GM13976 (cell line): ENCODE measurements around the gene LY86.
A peak's percentile ranks its signal among the peaks of the same experiment; 100 is the strongest.

ENCODE experiments used
- DNase-seq: peaks from one replicate; pipeline ENCODE4 v3.0.0; 2012; ENCODE audit warnings: low spot score
- in situ Hi-C: fragments of 300-500 bp; cut with MboI; formaldehyde crosslinking; loops from one replicate; pipeline ENCODE4 v1.12.0; 2022; ENCODE audit warnings: low sequenced_read_pairs, mixed read lengths, inconsistent platforms; ENCODE audit not compliant: unreplicated experiment
- TF ChIP-seq, protein P1 (sequence below): IDR thresholded peaks from 2 replicates; pipeline ENCODE4 v1.5.1; 2012; ENCODE audit warnings: borderline replicate concordance, mild to moderate bottlenecking; ENCODE audit not compliant: insufficient read depth; ENCODE audit errors: extremely low read depth, missing control alignments, control extremely low read depth

Gene LY86

DNA sequence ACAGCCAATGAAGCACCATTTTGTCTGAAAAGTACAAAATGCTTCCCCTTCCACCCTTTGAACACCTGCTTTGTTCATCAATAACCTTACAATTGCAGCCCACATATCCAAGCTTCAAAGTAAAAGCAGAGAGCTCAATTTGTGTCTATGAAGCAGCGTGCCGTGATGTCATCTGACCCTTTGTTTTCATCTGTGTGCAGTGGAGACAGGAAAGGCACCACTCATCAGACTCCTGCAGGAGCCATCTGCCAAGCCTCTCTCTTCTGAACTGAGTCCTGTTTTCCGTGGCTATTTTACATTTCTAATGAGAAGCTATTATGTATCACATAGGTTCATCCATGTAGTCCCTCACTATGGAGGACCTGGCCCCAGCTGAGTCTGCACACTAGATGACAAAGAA lies 7.5 kb upstream of the LY86 start:
- TF ChIP-seq, protein P1, sequence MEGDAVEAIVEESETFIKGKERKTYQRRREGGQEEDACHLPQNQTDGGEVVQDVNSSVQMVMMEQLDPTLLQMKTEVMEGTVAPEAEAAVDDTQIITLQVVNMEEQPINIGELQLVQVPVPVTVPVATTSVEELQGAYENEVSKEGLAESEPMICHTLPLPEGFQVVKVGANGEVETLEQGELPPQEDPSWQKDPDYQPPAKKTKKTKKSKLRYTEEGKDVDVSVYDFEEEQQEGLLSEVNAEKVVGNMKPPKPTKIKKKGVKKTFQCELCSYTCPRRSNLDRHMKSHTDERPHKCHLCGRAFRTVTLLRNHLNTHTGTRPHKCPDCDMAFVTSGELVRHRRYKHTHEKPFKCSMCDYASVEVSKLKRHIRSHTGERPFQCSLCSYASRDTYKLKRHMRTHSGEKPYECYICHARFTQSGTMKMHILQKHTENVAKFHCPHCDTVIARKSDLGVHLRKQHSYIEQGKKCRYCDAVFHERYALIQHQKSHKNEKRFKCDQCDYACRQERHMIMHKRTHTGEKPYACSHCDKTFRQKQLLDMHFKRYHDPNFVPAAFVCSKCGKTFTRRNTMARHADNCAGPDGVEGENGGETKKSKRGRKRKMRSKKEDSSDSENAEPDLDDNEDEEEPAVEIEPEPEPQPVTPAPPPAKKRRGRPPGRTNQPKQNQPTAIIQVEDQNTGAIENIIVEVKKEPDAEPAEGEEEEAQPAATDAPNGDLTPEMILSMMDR: no peak
- in situ Hi-C loops: no loop called here
- no peak for DNase-seq

DNA sequence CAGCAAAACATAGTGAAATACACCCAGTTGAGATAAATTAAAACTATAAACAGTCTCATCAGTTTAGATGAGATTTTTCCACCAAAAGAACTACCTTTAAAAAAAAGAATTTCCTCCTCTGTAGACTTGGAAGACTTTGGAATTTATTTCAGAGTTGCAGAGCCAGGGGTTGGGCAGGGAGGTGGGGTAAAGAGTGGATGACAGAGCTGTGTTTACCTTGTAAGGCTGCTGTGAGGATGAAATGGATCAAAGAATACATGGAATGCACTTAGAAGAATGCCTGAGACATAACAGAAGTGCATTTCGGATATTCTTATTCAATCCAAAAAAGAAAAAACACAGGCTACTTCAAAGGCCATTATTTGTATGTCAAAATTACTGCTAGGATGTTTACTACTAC lies 6.4 kb upstream of the LY86 start:
- no peak for DNase-seq
- in situ Hi-C loops: no loop called here
- TF ChIP-seq, protein P1: no peak

DNA sequence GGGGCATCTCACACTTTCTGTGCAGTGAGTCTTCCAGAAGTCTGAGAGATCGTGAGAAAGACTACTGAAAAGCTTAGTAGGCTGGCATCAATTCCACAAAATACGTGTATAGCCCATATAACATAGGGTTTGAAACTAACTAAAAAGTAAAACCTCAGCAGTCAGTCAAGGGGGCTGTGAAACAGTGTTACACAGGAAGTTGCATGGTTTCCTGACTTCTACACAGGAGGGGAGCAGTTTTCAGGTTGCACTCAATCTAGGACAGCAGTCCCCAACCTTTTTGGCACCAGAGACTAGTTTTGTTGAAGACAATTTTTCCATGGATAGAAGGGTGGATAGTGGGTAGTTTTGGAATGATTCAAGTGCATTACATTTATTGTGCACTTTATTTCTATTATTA lies 4.7 kb upstream of the LY86 start:
- TF ChIP-seq, protein P1: no peak
- no peak for DNase-seq
- in situ Hi-C loops: no loop called here

DNA sequence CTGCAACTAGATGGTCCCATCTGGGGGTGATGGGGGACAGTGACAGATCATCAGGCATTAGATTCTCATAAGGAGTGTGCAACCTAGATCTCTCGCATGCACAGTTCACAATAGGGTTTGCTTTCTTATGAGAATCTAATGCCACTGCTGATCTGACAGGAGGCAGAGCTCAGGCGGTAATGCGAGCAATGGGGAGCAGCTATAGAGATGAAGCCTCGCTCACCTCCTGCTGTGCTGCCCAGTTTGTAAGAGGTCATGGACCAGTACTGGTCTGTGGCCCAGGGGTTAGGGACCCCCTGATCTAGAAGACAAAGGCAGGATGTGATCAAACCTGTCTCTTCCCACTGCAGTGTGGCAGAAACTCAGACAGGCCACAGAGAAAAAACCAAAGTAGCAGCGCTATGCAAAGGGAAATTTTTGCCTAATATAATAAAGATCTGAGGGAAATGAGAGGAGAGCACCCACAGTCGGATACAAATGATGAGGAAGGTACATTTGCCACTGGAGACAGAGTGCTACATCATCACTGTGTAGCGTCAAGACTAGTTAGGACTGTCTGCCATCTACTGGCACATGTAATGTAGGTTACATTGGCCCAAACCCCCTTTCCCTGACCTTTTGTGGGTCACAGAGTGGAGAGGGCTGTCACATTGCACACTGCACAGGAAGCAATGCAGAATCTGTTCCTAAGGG lies 4.1 kb upstream of the LY86 start:
- no peak for DNase-seq
- in situ Hi-C loops: no loop called here
- TF ChIP-seq, protein P1: peak; percentile 42

DNA sequence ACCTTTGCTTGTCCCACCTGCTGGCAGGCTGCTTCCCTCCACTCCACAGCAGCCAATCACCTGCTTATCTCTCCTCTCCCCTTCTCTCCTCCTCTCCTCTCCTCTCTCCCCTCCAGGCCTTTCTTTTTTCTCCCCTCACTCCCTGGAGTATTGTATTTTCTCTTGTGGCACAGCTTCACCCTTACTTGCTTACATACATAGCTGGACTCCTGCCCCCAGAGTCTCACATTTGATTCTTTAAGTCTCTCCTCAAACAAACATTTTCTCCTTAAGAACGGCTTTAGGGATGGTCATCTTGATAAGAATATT lies 3.6 kb upstream of the LY86 start:
- TF ChIP-seq, protein P1: no peak
- no peak for DNase-seq
- in situ Hi-C loops: no loop called here

DNA sequence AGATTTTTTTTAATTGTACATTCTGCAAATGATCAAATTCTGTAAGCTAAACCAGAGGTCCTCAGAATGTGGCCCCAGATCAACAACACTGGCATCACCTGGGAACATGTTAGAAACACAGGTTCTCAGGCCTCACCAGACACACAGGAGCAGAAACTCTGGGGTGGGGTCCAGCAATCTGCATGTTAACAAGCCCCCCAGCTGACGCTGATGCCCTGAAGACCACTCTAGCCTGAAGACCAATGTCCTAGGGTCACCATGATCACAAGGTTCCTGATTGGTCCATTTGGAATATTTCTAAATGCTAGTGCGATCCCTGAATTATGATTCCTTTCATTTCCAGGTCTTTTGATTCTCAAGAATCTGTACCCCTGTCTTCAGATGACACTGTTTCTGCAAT lies 2.4 kb upstream of the LY86 start:
- DNase-seq: no peak
- in situ Hi-C loops: no loop called here
- TF ChIP-seq, protein P1: no peak
